ENCODE data around the gene SELP.
"Not testable (repeated sequence)": the region's sequence is repeated elsewhere in the genome, so short reads cannot be mapped to it uniquely, and the experiment has no call there.

Gene SELP

DNA sequence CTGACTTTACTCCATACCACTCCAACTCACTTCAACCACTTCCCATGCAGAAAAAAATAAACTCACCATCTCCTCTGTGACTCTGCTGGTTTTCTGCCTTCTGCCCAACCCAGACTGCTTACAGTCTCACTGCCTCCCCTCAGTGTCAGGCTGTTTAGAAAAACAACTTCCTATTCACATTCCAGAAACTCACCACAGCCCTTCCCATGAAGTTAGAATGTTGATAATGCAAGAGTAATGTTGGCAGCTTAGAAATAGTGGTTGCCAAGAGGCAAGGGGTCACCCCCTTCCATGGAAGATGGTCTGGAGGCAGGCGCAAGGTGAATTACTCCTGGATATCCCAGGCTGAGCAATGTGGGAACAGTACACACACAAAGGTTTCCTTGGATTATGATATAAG lies at the start of gene SELP:
TSS of gene SELP (minus strand) at position 119 of the 400 bp plus-strand sequence. CDS start at position 69, 50 bp downstream.
- H3K4me1 ChIP-seq (ENCODE audit: insufficient read depth, low read length), result no peaks in the 10 kb centered on the region
- no peaks in the 10 kb centered on the region; the same call in 1 of the 2 replicates for H3K9me3 ChIP-seq (ENCODE audit: control insufficient read depth, insufficient read depth, low read length)
- H3K36me3 ChIP-seq (ENCODE audit: insufficient read depth, low read length), result no peaks in the 10 kb centered on the region
- H3K9ac ChIP-seq (ENCODE audit: low read depth, low read length), result no peak within 1 kb of the TSS

DNA sequence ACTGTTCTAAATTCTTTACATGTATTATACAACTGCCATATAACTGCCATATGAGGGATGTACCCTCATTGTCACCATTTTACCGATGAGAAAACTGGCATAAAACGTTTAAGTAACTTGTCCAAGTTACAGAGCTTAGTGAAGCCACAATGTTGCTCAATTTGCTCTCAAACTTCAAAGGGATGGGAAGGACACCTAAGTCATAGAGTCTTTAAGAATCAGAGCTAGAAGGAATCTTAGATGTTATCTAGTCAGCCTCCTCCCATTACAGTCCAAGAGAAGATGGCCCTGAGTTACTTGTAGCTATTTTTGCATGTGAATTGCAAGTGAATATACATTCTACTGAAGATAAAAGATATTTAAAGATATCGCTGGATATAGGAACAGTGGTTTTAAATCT lies 49.8 kb upstream of the SELP start:
- Histone ChIP-seq H3K9ac (ENCODE audit: low read depth, low read length) (no peak overlapping the region), H3K9me3 (ENCODE audit: control insufficient read depth, insufficient read depth, low read length) (no peaks in the 10 kb centered on the region), H3K36me3 (ENCODE audit: insufficient read depth, low read length) (no peaks in the 10 kb centered on the region), H3K4me1 (ENCODE audit: insufficient read depth, low read length) (peaks cover 22% of the 10 kb centered on the region)

DNA sequence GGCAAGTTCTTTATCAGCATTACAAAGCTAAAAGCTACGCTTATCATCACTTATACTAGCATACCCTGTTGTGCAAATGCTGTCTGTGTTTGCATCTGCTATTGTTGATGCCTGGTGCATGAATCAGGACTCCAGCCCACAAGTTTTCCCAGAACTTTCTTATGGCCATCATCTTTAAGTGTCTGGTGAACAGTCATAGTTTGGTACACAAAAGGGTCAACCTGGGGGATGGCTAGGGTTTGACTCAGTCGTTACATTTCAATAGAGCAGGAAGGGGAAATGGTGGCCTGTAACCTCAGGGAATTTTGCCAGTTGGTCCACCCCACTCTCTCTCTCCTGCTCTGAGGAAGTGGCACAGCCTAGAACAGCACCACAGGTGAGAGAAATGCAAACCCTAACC lies 46.1 kb upstream of the SELP start:
- Histone ChIP-seq H3K4me1 (ENCODE audit: insufficient read depth, low read length) (peaks cover 17% of the 10 kb centered on the region), H3K36me3 (ENCODE audit: insufficient read depth, low read length) (no peaks in the 10 kb centered on the region; the same call in 1 of the 2 replicates), H3K9me3 (ENCODE audit: control insufficient read depth, insufficient read depth, low read length) (no peaks in the 10 kb centered on the region), H3K9ac (ENCODE audit: low read depth, low read length) (no peak overlapping the region)

DNA sequence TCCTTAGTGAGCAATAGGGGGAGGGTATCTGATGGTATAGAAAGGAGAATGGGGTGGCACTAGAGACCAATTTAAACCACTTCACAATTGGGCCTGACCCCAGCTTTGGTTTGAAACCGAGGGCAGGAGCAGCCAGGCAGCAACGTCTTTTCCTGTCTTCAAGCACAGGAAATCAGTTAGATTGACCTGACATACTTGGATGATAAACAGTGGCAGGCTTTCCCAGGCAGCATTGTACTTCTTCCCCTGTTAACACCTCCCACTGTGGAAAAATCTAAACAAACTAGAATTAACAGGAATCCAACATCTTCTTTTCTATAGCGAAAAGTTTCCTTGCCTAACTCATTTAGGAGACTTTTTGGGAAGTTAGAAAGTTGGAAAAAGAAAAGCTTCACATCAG lies 40.9 kb upstream of the SELP start:
- H3K4me1 ChIP-seq (ENCODE audit: insufficient read depth, low read length), result peaks cover 4% of the 10 kb centered on the region; the same call in 1 of the 2 replicates
- no peak overlapping the region for H3K9ac ChIP-seq (ENCODE audit: low read depth, low read length)
- no peaks in the 10 kb centered on the region for H3K9me3 ChIP-seq (ENCODE audit: control insufficient read depth, insufficient read depth, low read length)
- no peaks in the 10 kb centered on the region; the same call in 1 of the 2 replicates for H3K36me3 ChIP-seq (ENCODE audit: insufficient read depth, low read length)

DNA sequence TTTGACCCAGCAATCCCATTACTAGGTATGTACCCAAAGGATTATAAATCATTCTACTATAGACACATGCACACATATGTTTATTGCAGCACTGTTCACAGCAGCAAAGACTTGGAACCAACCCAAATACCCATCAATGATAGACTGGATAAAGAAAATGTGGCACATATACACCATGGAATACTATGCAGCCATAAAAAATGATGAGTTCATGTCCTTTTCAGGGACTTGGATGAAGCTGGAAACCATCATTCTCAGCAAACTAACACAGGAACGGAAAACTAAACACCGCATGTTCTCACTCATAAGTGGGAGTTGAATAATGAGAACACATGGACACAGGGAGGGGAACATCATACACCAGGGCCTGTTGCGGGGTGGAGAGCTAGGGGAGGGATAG lies 40.3 kb upstream of the SELP start:
- not testable (repeated sequence) for H3K4me1 ChIP-seq (ENCODE audit: insufficient read depth, low read length); H3K36me3 ChIP-seq (ENCODE audit: insufficient read depth, low read length); H3K9me3 ChIP-seq (ENCODE audit: control insufficient read depth, insufficient read depth, low read length); H3K9ac ChIP-seq (ENCODE audit: low read depth, low read length)

DNA sequence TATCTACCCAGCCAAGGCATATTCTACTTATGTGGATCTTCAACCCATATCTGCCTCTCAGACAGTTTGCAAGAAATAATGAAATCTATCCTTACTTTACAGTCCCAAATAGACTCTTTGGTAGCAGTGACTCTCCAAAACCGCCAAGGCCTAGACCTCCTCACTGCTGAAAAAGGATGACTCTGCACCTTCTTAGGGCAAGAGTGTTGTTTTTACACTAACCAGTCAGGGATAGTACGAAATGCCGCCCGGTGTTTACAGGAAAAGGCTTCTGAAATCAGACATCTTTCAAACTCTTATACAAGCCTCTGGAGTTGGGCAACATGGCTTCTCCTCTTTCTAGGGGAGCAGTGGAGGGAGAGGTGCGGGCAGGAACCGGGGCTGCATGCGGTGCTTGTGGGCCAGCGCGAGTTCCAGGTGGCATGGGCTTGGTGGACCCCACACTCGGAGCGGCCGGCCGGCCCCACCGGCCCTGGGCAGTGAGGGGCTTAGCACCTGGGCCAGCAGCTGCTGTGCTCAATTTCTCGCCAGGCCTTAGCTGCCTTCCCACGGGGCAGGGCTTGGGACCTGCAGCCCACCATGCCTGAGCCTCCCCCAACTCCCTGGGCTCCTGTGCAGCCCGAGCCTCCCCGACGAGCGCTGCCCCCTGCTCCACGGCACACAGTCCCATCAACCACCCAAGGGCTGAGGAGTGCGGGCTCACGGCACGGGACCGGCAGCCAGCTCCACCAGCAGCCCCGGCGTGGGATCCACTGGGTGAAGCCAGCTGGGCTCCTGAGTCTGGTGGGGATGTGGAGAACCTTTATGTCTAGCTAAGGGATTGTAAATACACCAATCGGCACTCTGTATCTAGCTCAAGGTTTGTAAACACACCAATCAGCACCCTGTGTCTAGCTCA lies 38.0 kb upstream of the SELP start:
- not testable (repeated sequence) for H3K9ac ChIP-seq (ENCODE audit: low read depth, low read length); H3K4me1 ChIP-seq (ENCODE audit: insufficient read depth, low read length); H3K9me3 ChIP-seq (ENCODE audit: control insufficient read depth, insufficient read depth, low read length); H3K36me3 ChIP-seq (ENCODE audit: insufficient read depth, low read length)

DNA sequence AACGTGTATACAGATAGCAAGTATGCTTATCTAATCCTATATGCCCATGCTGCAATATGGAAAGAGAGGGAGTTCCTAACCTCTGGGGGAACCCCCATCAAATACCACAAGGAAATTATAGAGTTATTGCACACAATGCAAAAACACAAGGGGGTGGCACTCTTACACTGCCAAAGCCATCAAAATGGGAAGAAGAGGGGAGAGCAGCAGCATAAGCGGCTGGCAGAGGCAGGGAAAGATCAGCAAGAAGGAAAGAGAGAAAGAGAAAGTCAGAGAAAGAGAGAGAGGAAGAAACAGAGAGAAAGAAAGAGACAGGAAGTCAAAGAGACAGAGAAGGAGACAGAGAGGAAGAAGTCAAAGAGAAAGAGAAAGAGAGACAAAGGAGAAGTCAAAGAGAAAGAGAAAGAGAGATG lies 37.3 kb upstream of the SELP start:
- H3K9me3 ChIP-seq (ENCODE audit: control insufficient read depth, insufficient read depth, low read length); H3K4me1 ChIP-seq (ENCODE audit: insufficient read depth, low read length); H3K36me3 ChIP-seq (ENCODE audit: insufficient read depth, low read length); H3K9ac ChIP-seq (ENCODE audit: low read depth, low read length): not testable (repeated sequence)

DNA sequence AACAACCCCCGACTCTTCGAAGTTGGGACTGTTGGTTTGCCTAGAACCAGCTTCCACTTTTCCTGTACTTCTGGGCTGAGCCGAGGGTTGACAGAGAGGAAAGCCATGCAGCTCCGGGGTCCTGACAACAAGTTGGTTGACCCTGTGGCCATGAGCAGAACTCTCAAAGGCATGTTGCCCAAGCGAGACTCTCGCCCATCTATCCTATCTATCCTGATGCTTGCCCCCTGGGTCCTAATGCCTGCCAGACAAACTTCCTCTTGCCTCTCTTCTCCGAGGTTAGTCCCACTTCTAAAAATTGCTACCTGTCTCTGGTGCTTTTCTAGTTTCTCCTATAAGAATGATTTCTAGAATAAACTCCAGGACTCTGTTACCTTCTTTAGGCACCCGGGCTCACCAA lies 32.8 kb upstream of the SELP start:
- H3K9me3 ChIP-seq (ENCODE audit: control insufficient read depth, insufficient read depth, low read length); H3K9ac ChIP-seq (ENCODE audit: low read depth, low read length); H3K4me1 ChIP-seq (ENCODE audit: insufficient read depth, low read length); H3K36me3 ChIP-seq (ENCODE audit: insufficient read depth, low read length): not testable (repeated sequence)

DNA sequence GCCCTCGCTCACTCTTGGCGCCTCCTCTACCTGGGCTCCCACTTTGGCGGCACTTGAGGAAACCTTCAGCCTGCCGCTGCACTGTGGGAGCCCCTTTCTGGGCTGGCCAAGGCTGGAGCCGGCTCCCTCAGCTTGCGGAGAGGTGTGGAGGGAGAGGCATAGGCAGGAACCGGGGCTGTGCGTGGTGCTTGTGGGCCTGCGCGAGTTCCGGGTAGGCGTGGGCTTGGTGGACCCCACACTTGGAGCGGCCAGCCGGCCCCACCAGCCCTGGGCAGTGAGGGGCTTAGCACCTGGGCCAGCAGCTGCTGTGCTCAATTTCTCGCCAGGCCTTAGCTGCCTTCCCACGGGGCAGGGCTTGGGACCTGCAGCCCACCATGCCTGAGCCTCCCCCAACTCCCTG lies 31.1 kb upstream of the SELP start:
- H3K9ac ChIP-seq (ENCODE audit: low read depth, low read length); H3K4me1 ChIP-seq (ENCODE audit: insufficient read depth, low read length); H3K36me3 ChIP-seq (ENCODE audit: insufficient read depth, low read length); H3K9me3 ChIP-seq (ENCODE audit: control insufficient read depth, insufficient read depth, low read length): not testable (repeated sequence)

DNA sequence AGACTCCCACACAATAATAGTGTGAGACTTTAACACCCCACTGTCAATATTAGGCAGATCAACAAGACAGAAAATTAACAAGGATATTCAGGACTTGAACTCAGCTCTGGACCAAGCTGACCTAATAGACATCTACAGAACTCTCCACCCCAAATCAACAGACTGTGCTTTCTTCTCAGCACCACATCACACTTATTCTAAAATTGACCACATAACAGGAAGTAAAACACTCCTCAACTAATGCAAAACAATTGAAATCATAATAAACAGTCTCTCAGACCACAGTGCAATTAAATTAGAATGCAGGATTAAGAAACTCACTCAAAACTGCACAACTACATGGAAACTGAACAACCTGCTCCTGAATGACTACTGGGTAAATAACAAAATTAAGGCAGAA lies 28.9 kb upstream of the SELP start:
- H3K9me3 ChIP-seq (ENCODE audit: control insufficient read depth, insufficient read depth, low read length); H3K9ac ChIP-seq (ENCODE audit: low read depth, low read length); H3K36me3 ChIP-seq (ENCODE audit: insufficient read depth, low read length); H3K4me1 ChIP-seq (ENCODE audit: insufficient read depth, low read length): not testable (repeated sequence)

DNA sequence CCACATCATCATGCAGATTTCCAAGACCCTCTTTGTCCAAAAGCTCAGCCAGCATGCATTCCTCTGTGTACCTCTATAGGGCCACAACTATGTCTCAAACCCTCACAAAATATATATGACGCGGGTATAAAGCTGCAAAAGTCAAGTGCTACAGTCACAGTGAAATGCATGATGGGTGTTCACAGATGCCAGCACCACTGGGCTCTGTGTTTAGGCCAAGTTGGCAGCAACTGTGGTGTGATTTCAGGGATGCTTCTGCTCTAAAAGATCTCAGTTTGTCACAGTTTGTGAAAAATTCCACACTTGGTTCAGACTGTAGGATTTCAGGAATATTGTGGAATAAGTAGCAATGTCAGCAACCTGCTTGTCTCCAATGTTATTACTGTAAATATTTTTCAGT lies 23.9 kb upstream of the SELP start:
- Histone ChIP-seq H3K4me1 (ENCODE audit: insufficient read depth, low read length) (no peaks in the 10 kb centered on the region), H3K9me3 (ENCODE audit: control insufficient read depth, insufficient read depth, low read length) (no peaks in the 10 kb centered on the region), H3K36me3 (ENCODE audit: insufficient read depth, low read length) (no peaks in the 10 kb centered on the region), H3K9ac (ENCODE audit: low read depth, low read length) (no peak overlapping the region)

DNA sequence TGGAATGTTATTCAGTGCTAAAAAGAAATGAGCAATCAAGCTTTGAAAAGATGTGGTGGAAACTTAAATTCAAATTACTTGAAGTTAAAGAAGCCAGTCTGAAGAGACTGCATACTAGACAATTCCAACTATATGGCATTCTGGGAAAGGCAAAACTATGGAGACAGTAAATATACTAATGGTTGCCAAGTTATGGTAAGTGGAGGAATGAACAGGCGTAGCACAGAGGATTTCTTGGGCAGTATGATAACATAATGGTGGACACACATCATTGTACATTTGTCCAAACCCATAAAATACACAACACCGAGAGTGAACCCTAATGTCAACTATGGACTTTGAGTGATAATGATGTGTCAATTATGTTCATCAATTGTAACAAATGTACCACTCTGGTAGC lies 21.1 kb upstream of the SELP start:
- H3K4me1 ChIP-seq (ENCODE audit: insufficient read depth, low read length), result no peaks in the 10 kb centered on the region
- H3K36me3 ChIP-seq (ENCODE audit: insufficient read depth, low read length), result no peaks in the 10 kb centered on the region
- H3K9ac ChIP-seq (ENCODE audit: low read depth, low read length), result no peak overlapping the region
- no peaks in the 10 kb centered on the region for H3K9me3 ChIP-seq (ENCODE audit: control insufficient read depth, insufficient read depth, low read length)

DNA sequence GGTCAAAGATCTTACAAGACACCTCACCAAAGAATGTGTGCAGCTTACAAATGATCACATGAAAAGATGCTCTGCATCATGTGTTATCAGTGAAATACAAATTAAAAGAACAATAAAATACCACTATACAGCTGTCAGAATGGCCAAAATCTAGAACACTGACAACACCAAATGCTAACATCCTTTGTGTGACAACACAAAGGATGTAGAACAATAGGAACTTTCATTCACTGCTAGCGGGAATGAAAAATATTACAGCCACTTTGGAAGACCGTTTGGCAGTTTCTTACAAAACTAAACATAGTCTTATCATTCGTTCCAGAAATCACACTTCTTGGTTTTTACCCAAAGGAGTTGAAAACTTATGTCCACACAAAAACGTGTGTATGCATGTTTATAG lies 20.6 kb upstream of the SELP start:
- H3K4me1 ChIP-seq (ENCODE audit: insufficient read depth, low read length), result no peaks in the 10 kb centered on the region
- H3K36me3 ChIP-seq (ENCODE audit: insufficient read depth, low read length), result no peaks in the 10 kb centered on the region
- no peak overlapping the region for H3K9ac ChIP-seq (ENCODE audit: low read depth, low read length)
- H3K9me3 ChIP-seq (ENCODE audit: control insufficient read depth, insufficient read depth, low read length), result no peaks in the 10 kb centered on the region

DNA sequence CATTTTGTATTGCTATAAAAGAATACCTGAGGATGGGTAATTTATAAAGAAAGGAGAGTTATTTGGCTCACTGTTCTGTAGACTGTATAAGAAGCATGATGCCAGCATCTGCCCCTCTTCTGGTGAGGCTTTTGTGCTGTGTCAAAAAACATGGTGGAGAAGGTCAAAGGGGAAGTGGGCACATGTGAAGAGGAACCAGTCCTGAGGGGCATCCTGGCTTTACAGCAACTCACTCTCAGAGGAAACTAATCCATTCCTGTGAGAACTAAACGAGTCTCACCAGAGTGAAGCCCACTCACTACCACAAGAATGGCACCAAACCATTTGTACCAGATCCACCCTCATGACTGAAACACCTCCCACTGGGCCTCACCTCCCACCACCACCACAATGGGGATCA lies 18.8 kb upstream of the SELP start:
- Histone ChIP-seq H3K9ac (ENCODE audit: low read depth, low read length) (no peak overlapping the region), H3K4me1 (ENCODE audit: insufficient read depth, low read length) (no peaks in the 10 kb centered on the region), H3K36me3 (ENCODE audit: insufficient read depth, low read length) (no peaks in the 10 kb centered on the region), H3K9me3 (ENCODE audit: control insufficient read depth, insufficient read depth, low read length) (no peaks in the 10 kb centered on the region)

DNA sequence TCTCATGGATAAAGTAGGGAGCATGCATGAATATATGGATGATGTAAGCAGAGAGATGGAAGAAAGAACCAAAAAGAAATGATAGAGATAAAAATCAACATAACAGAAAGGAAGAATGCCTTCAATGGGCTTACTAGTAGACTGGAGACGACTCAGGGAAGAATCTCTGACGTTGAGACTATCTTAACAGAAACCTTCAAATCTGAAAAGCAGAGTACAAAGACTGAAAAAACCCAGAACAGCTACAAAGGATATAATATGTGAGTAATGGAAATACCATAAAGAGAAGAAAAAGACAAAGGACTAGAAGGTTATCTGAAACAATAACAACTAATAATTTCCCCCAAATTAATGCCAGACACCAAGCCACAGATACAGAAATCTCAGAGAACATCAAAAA lies 18.3 kb upstream of the SELP start:
- Histone ChIP-seq H3K36me3 (ENCODE audit: insufficient read depth, low read length) (no peaks in the 10 kb centered on the region), H3K9me3 (ENCODE audit: control insufficient read depth, insufficient read depth, low read length) (no peaks in the 10 kb centered on the region), H3K4me1 (ENCODE audit: insufficient read depth, low read length) (no peaks in the 10 kb centered on the region), H3K9ac (ENCODE audit: low read depth, low read length) (no peak overlapping the region)
